Measurements from ENCODE around the gene HIRIP3. TPM values are rescaled to one million over a fixed set of nuclear protein-coding genes. Genes with fewer than 3 reads are reported as not detected.

HIRIP3 gene
- total and polyA plus RNA-seq, 2 of the 13 experiments (the other 11 are each of a cell fraction or from before 2014, with no cell fraction given): 12.6 to 17.2 TPM

- no peak; the same call in 1 of the 2 replicates for TF ChIP-seq GLI4 (CRISPR knock-in tag; IDR thresholded peaks at IDR 0.05; ENCODE audit: borderline replicate concordance)
- no peak for TF ChIP-seq SUZ12 (IDR thresholded peaks at IDR 0.05; ENCODE audit: low read depth, low read length)
- no peak for TF ChIP-seq ZNF660 (CRISPR knock-in tag; IDR thresholded peaks at IDR 0.05; ENCODE audit: borderline replicate concordance, low read depth)
- TF ChIP-seq IRX3 (CRISPR knock-in tag; IDR thresholded peaks at IDR 0.05; ENCODE audit: borderline replicate concordance, low read depth): no peak; the same call in 1 of the 2 replicates
- TF ChIP-seq ZNF496 (CRISPR knock-in tag; IDR thresholded peaks at IDR 0.05; ENCODE audit: insufficient replicate concordance): no peak
- no peak for TF ChIP-seq ZBTB37 (CRISPR knock-in tag; IDR thresholded peaks at IDR 0.05)
- TF ChIP-seq EEA1 (CRISPR knock-in tag; IDR thresholded peaks at IDR 0.05; ENCODE audit: borderline replicate concordance): no peak
- no peak; the same call in 1 of the 2 replicates for TF ChIP-seq BRCA1 (CRISPR knock-in tag; IDR thresholded peaks at IDR 0.05)
- no peak for TF ChIP-seq ZNF512B (CRISPR knock-in tag; IDR thresholded peaks at IDR 0.05; ENCODE audit: borderline replicate concordance)
- no peak for TF ChIP-seq HOMEZ (CRISPR knock-in tag; IDR thresholded peaks at IDR 0.05; ENCODE audit: low read depth)
- TF ChIP-seq ZFAT (CRISPR knock-in tag; conservative IDR thresholded peaks at IDR 0.05): no peak
- TF ChIP-seq ZBTB25 (CRISPR knock-in tag; IDR thresholded peaks at IDR 0.05): peak; percentile 50; the same call in 1 of the 2 replicates
- TF ChIP-seq MED13 (CRISPR knock-in tag; IDR thresholded peaks at IDR 0.05): no peak
- TF ChIP-seq NFAT5 (CRISPR knock-in tag; IDR thresholded peaks at IDR 0.05): no peak; the same call in 1 of the 2 replicates
- peak; percentile 86 for TF ChIP-seq ZNF225 (CRISPR knock-in tag; IDR thresholded peaks at IDR 0.05)
These were observed 33.7 kb downstream of the HIRIP3 start, which contains the start of gene TMEM219 (continued) for GRCh38 chr16:29961479-29962343.

Measured in HepG2 (cell line).